Measurements from ENCODE around the gene DOK5. TPM values are rescaled to one million over a fixed set of nuclear protein-coding genes. Genes with fewer than 3 reads are reported as not detected.

Gene DOK5
- total and polyA plus RNA-seq, 2 of the 4 experiments (the other 2 are of a cell fraction) = 2.8 to 3.9 TPM

GRCh38 chr20:54433636-54434035 lies 41.8 kb upstream of the DOK5 start:
- H2BK15ac ChIP-seq (ENCODE audit: low read depth, low read length) = no peak overlapping the region
- ATAC-seq (ENCODE audit: low read depth) (no peak), DNase-seq (no peak)
- no peak overlapping the region for H2BK5ac ChIP-seq (ENCODE audit: low read depth, low read length, poor library complexity, severe bottlenecking)
- H4K91ac ChIP-seq (ENCODE audit: insufficient read depth, low read depth, low read length) = no peak overlapping the region
- WGBS, 2 experiments (ENCODE audit: extremely low coverage in 2 of 2, insufficient read length in 1 of 2) = 88% methylated on average over 2 of the region's 9 CpGs; no CpG with 5 or more reads in 1 of the 2 experiments
- no peak overlapping the region for H3K27ac ChIP-seq (ENCODE audit: insufficient read depth, low read length)
- ChIA-PET CTCF (no interaction called here), POLR2A (ENCODE audit: unreplicated experiment) (no interaction called here)
- no peak overlapping the region for H3K4me2 ChIP-seq (ENCODE audit: low read depth, low read length)
- H2AK5ac ChIP-seq (ENCODE audit: low read depth, low read length) = no peak overlapping the region
- H3K79me1 ChIP-seq (ENCODE audit: low read depth in 1 of 2, low read length in 2 of 2) = no peaks in the 10 kb centered on the region
- no peak overlapping the region for H4K5ac ChIP-seq (ENCODE audit: low read depth, low read length)
- in situ Hi-C loops (cut with MboI; ENCODE audit: low sequenced_read_pairs) (no loop called here), intact Hi-C loops (cut with micrococcal nuclease) (no loop called here), dilution Hi-C loops (cut with HindIII; ENCODE audit: low sequenced_read_pairs, unreplicated experiment) (no loop called here)
- no peak overlapping the region for H2AFZ ChIP-seq (replicated peaks; ENCODE audit: low read length, poor library complexity)
- no peak overlapping the region for H2AK9ac ChIP-seq (replicated peaks; ENCODE audit: low read depth, low read length, poor library complexity)
- H3K36me3 ChIP-seq (ENCODE audit: control insufficient read depth, insufficient read depth, low read length) = no peaks in the 10 kb centered on the region
- no peak overlapping the region for H2BK120ac ChIP-seq (ENCODE audit: low read depth, low read length)
- no peak overlapping the region for H3K4ac ChIP-seq (ENCODE audit: low read depth, low read length)
- H3K9me1 ChIP-seq (ENCODE audit: insufficient read depth, low read length) = no peaks in the 10 kb centered on the region
- no peak overlapping the region for H3K14ac ChIP-seq (replicated peaks; ENCODE audit: low read depth, low read length)
- H3K23ac ChIP-seq (ENCODE audit: low read depth, low read length) = no peak overlapping the region
- no TSS peak for BruUV-seq (replicated peaks)
- H3K27me3 ChIP-seq (ENCODE audit: control insufficient read depth, insufficient read depth, low read length) = no peaks in the 10 kb centered on the region
- no peak overlapping the region for H3K4me3 ChIP-seq (ENCODE audit: insufficient read depth, low read depth, low read length)
- no peak overlapping the region for H3K18ac ChIP-seq (ENCODE audit: low read depth, low read length)
- no peak for TF ChIP-seq ELK1 (IDR thresholded peaks at IDR 0.05; ENCODE audit: borderline replicate concordance, low read depth, low read length)
- TF ChIP-seq MXI1 (IDR thresholded peaks at IDR 0.05; ENCODE audit: borderline replicate concordance, low read depth, low read length) = no peak
- TF ChIP-seq CHD1 (IDR thresholded peaks at IDR 0.05; ENCODE audit: low read depth, low read length) = no peak
- no peak for TF ChIP-seq BHLHE40 (IDR thresholded peaks at IDR 0.05; ENCODE audit: low read depth, low read length)
- TF ChIP-seq FOS (IDR thresholded peaks at IDR 0.05; ENCODE audit: low read depth, low read length) = no peak
- no peak for TF ChIP-seq SMC3 (IDR thresholded peaks at IDR 0.05; ENCODE audit: low read depth, low read length)
- TF ChIP-seq USF2 (IDR thresholded peaks at IDR 0.05; ENCODE audit: low read depth, low read length) = no peak
- TF ChIP-seq RAD21 (IDR thresholded peaks at IDR 0.05; ENCODE audit: low read length) = no peak
- TF ChIP-seq RFX5 (IDR thresholded peaks at IDR 0.05; ENCODE audit: low read depth, low read length) = no peak
- TF ChIP-seq POLR2A (IDR thresholded peaks at IDR 0.05; ENCODE audit: low read depth, low read length) = no peak
- H3K9ac ChIP-seq (ENCODE audit: low read depth, low read length) = no peak overlapping the region
- no peaks in the 10 kb centered on the region for H3K9me3 ChIP-seq (ENCODE audit: control insufficient read depth, insufficient read depth, low read length)
- no peaks in the 10 kb centered on the region for H4K20me1 ChIP-seq (ENCODE audit: insufficient read depth, low read length)
- no peak overlapping the region for H2BK20ac ChIP-seq (ENCODE audit: low read depth, low read length)
- no peak overlapping the region for H3K56ac ChIP-seq (ENCODE audit: extremely low read depth, insufficient read depth, low read length)
- H3K4me1 ChIP-seq (ENCODE audit: control insufficient read depth, insufficient read depth, low read length) = no peaks in the 10 kb centered on the region
- H4K8ac ChIP-seq (ENCODE audit: low read depth in 2 of 2, low read length in 2 of 2) = no peak overlapping the region
